ENCODE results near the gene SNX1.

GRCh38 chr15:64096668-64097384 lies 1.0 kb downstream of the SNX1 start:
- TF ChIP-seq CTCF (IDR thresholded peaks at IDR 0.05; ENCODE audit: insufficient read depth, low read depth, low read length) (no peak), EZH2 (IDR thresholded peaks at IDR 0.05; ENCODE audit: insufficient read depth, low read length) (no peak)

All from astrocyte (in vitro differentiated cells and primary cell).